HG03342 (cell line): Measurements from ENCODE around the gene QRFP.

Experiments
- ATAC-seq: cut with Tn5 transposase; IDR thresholded peaks from one replicate; pipeline ENCODE4 v1.9.1; 2021; ENCODE audit warnings: mild to moderate bottlenecking, moderate library complexity; ENCODE audit not compliant: unreplicated experiment

The QRFP gene

GRCh38 chr9:130892477-130893304, 3.9 kb downstream of the QRFP start:
- ATAC-seq: no peak

GRCh38 chr9:130891688-130892476, 4.7 kb downstream of the QRFP start:
- ATAC-seq: no peak

GRCh38 chr9:130890870-130891687, 5.5 kb downstream of the QRFP start:
- ATAC-seq: no peak

- ATAC-seq: no peak
Measured at GRCh38 chr9:130890124-130890523, 6.5 kb downstream of the QRFP start.

- ATAC-seq: no peak
Measured at GRCh38 chr9:130888146-130888885, 8.3 kb downstream of the QRFP start.

GRCh38 chr9:130887494-130888144, 9.0 kb downstream of the QRFP start:
- no peak for ATAC-seq

GRCh38 chr9:130886981-130887380, 9.6 kb downstream of the QRFP start:
- no peak for ATAC-seq

GRCh38 chr9:130885484-130886375, 10.9 kb downstream of the QRFP start:
- no peak for ATAC-seq

GRCh38 chr9:130884542-130885483, 11.8 kb downstream of the QRFP start:
- ATAC-seq: no peak

GRCh38 chr9:130884111-130884531, 12.5 kb downstream of the QRFP start:
- no peak for ATAC-seq

- ATAC-seq: no peak
Measured at GRCh38 chr9:130883479-130883878, 13.1 kb downstream of the QRFP start.

GRCh38 chr9:130882696-130883225, 13.9 kb downstream of the QRFP start:
- no peak for ATAC-seq

- no peak for ATAC-seq
Measured at GRCh38 chr9:130881516-130881915, 15.1 kb downstream of the QRFP start.

GRCh38 chr9:130880599-130881220, 15.9 kb downstream of the QRFP start:
- ATAC-seq: no peak

GRCh38 chr9:130879863-130880411, 16.7 kb downstream of the QRFP start:
- no peak for ATAC-seq

- ATAC-seq: no peak
Measured at GRCh38 chr9:130878295-130878694, 18.3 kb downstream of the QRFP start.

GRCh38 chr9:130877300-130877699, 19.3 kb downstream of the QRFP start:
- no peak for ATAC-seq
